Nephron progenitor cell (in vitro differentiated cells): ENCODE data around the gene KCNMA1.

Experiments used
- DNase-seq: peaks from one replicate; pipeline ENCODE4 v3.0.0; 2021
- H3K27ac Mint-ChIP-seq: 2 replicates; pipeline ENCODE4 v1.8.0; 2021; ENCODE audit warnings: mild to moderate bottlenecking, moderate library complexity, mixed read lengths
- H3K27me3 Mint-ChIP-seq: 2 replicates; pipeline ENCODE4 v1.8.0; 2021; ENCODE audit warnings: mild to moderate bottlenecking, low read depth, mixed read lengths; ENCODE audit not compliant: poor library complexity
- H3K36me3 Mint-ChIP-seq: 2 replicates; pipeline ENCODE4 v1.8.0; 2021; ENCODE audit warnings: low read depth, mixed read lengths
- H3K4me1 Mint-ChIP-seq: 2 replicates; pipeline ENCODE4 v1.8.0; 2021; ENCODE audit warnings: mixed read lengths
- H3K4me3 Mint-ChIP-seq: 2 replicates; pipeline ENCODE4 v1.8.0; 2021; ENCODE audit warnings: mild to moderate bottlenecking, moderate library complexity, mixed read lengths
- H3K9me3 Mint-ChIP-seq: 2 replicates; pipeline ENCODE4 v1.8.0; 2021; ENCODE audit warnings: mild to moderate bottlenecking, moderate library complexity, mixed read lengths
- TF ChIP-seq, protein P1 (sequence below): fragments of 200-600 bp; sonication (generic); IDR thresholded peaks from 2 replicates; pipeline ENCODE4 v1.5.0; 2021; ENCODE audit warnings: antibody characterized with exemption

KCNMA1 gene

DNA sequence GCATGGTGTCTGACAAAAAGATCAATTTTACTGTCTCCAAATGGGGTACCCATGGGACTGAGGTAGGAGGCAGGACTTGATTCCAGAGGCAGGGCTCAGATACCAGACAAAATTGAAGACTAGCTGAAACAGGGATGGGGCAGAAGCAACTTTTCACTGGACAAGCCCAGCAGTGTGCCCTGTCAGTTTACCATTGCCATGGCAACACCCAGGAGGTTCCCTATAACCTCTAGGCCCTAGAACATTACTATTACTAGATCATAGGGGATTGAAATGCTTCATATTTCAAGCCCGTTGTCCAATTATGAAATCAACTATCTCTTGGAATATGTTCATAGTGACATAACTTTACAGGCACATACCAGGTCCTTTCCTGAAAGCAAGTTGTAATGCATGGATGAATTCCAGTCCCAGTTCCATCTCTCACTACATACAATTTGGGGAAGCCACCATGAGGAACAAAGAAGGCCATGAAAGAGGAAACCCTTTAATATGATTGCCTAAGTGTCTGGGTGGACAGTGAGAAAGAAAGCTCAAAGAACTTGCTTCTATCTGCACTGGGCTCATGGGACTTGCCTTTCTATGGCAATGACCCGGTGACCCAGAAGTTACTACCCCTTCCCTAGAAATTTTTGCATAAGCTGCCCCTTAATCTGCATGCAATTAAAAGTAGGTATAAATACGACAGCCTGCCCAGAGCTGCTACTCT, 557.9 kb downstream of the KCNMA1 start:
- H3K27me3 Mint-ChIP-seq = peaks cover 6% of the 10 kb centered on the region
- TF ChIP-seq, protein P1, sequence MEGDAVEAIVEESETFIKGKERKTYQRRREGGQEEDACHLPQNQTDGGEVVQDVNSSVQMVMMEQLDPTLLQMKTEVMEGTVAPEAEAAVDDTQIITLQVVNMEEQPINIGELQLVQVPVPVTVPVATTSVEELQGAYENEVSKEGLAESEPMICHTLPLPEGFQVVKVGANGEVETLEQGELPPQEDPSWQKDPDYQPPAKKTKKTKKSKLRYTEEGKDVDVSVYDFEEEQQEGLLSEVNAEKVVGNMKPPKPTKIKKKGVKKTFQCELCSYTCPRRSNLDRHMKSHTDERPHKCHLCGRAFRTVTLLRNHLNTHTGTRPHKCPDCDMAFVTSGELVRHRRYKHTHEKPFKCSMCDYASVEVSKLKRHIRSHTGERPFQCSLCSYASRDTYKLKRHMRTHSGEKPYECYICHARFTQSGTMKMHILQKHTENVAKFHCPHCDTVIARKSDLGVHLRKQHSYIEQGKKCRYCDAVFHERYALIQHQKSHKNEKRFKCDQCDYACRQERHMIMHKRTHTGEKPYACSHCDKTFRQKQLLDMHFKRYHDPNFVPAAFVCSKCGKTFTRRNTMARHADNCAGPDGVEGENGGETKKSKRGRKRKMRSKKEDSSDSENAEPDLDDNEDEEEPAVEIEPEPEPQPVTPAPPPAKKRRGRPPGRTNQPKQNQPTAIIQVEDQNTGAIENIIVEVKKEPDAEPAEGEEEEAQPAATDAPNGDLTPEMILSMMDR = no peak
- H3K4me1 Mint-ChIP-seq = peaks cover 26% of the 10 kb centered on the region
- no peaks in the 10 kb centered on the region for H3K36me3 Mint-ChIP-seq
- no peaks in the 10 kb centered on the region for H3K9me3 Mint-ChIP-seq
- DNase-seq = no peak
- H3K4me3 Mint-ChIP-seq = no peak overlapping the region
- no peak overlapping the region for H3K27ac Mint-ChIP-seq

DNA sequence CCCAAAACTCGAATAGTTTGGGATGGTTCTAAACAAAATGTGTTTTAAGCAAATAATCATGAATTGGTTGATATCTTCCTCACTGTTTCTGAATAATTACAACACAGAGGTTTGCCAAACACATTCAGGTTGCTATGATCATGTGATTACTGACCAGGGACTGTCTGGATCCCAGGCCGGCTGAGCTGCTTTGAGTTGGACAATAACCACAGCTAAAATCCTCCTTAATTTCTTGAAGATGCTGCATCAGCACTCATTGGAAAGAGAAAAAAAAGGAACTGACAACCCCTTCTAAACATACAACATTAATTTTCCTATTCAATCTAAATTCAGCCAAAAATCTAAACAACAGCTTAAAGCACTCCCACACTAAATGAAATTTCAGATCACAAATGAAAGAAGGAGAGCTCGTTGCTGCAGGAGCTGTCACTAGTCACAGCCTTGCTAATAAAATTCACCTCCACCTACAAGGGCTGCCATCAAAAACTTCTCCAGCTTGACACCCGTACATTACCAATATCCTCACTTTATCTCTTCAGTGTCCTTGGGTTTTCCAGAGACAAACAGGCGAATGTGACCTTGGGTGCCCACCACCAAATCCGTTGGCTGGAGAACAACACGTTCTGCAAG, 560.2 kb downstream of the KCNMA1 start:
- DNase-seq = no peak
- Mint-ChIP-seq H3K4me3 (no peak overlapping the region), H3K36me3 (no peaks in the 10 kb centered on the region), H3K27me3 (peaks cover 6% of the 10 kb centered on the region), H3K27ac (no peak overlapping the region), H3K4me1 (peaks cover 33% of the 10 kb centered on the region), H3K9me3 (no peaks in the 10 kb centered on the region)
- TF ChIP-seq, protein P1 = no peak

DNA sequence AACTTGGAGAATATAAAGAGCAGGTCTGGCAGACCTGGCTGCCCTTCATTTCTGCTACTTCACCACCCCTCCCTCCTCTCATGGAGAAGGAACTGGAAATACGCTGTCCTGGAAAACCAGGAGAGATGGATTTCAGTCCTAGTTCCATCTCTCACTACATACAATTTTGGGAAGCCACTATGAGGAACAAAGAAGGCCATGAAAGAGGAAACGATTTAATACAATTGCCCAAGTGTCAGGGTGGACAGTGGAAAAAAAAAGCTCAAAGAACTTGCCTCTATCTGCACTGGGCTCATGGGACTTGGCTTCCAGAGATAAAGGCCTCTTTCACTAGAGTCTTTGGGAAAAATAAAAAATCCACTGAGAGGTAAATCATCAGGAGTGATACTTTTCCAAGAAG, 561.7 kb downstream of the KCNMA1 start:
- H3K36me3 Mint-ChIP-seq = no peaks in the 10 kb centered on the region
- peaks cover 24% of the 10 kb centered on the region for H3K4me1 Mint-ChIP-seq

DNA sequence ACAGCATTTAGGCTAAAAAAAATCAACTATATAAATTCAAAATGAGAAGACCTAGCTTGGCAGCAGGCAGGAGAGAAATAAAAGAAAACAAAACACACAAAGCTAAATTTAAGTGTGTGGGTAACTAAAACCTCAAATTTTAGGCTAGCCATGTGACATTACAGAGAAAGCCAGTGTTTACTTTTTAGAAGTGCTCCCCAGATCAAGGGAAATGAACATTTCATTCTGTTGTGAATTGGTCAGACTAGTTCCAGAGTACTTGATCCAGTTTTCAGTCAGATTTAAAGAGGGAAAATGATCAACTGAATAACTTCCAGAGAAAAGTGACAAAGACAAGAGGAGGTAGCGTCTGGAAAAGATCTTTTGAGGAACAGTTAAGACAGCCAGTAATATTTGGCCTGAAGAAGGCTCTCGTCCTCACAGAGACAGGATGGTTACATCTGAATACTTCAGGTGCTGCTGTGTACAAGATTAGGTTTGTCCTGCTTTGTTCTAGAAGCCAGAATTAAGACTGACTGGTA, 563.4 kb downstream of the KCNMA1 start:
- no peaks in the 10 kb centered on the region for H3K36me3 Mint-ChIP-seq
- H3K9me3 Mint-ChIP-seq = no peaks in the 10 kb centered on the region
- H3K27ac Mint-ChIP-seq = no peak overlapping the region
- no peak overlapping the region for H3K4me3 Mint-ChIP-seq
- no peaks in the 10 kb centered on the region for H3K27me3 Mint-ChIP-seq
- DNase-seq = no peak
- H3K4me1 Mint-ChIP-seq = peaks cover 7% of the 10 kb centered on the region
- TF ChIP-seq, protein P1 = no peak

More for the DNA sequence above, 561.7 kb downstream of the KCNMA1 start:
- H3K27me3 Mint-ChIP-seq = no peaks in the 10 kb centered on the region
- H3K27ac Mint-ChIP-seq = no peak overlapping the region
- DNase-seq = no peak
- TF ChIP-seq, protein P1 = no peak
- no peaks in the 10 kb centered on the region for H3K9me3 Mint-ChIP-seq
- H3K4me3 Mint-ChIP-seq = no peak overlapping the region

DNA sequence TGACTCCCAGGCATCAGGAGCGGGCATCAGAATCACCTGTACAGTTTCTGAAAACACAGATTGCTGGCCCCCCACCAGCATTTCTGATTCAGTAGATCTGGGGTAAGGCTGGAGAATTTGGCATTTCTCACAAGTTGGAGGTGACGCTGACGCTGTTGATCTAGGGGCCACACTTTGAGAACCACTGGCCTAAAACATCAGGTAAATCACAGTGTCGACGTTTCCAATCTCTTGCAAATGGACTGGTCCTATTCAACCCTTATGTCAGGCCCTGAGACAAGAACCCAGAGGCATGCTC, 564.0 kb downstream of the KCNMA1 start:
- no peaks in the 10 kb centered on the region for H3K9me3 Mint-ChIP-seq
- H3K4me3 Mint-ChIP-seq = no peak overlapping the region
- H3K27ac Mint-ChIP-seq = no peak overlapping the region
- no peak for DNase-seq
- no peaks in the 10 kb centered on the region for H3K36me3 Mint-ChIP-seq
- H3K4me1 Mint-ChIP-seq = peaks cover 11% of the 10 kb centered on the region
- no peaks in the 10 kb centered on the region for H3K27me3 Mint-ChIP-seq
- TF ChIP-seq, protein P1 = no peak
